OCI-LY7 (cell line): ENCODE measurements around the gene ARSD.
"Not testable (repeated sequence)": the region's sequence is repeated elsewhere in the genome, so short reads cannot be mapped to it uniquely, and the experiment has no call there.

ENCODE experiments used
- CTCF ChIP-seq: fragments of 200-600 bp; sonication (generic); conservative IDR thresholded peaks from 2 replicates; pipeline ENCODE4 v1.5.1; 2014; ENCODE audit warnings: mild to moderate bottlenecking, antibody characterized with exemption, low read length, moderate library complexity, mixed read lengths
- EZH2phosphoT487 ChIP-seq: fragments of 200-600 bp; sonication (generic); IDR thresholded peaks from 2 replicates; pipeline ENCODE4 v1.6.1; 2018; ENCODE audit warnings: low read depth, borderline replicate concordance, mild to moderate bottlenecking, mixed run types, antibody characterized with exemption, low read length, moderate library complexity, mixed read lengths

GRCh38 chrX:2937942-2938341 is 8.8 kb upstream of the ARSD start:
- TF ChIP-seq CTCF, EZH2phosphoT487: not testable (repeated sequence)
